Activated naive CD8-positive, alpha-beta T cell treated with anti-CD3 and anti-CD28 coated beads, Interleukin-2, amount 10 ng/mL, durations not matched to agents 7 days and 5 days (primary cell): ENCODE measurements around the gene TMEM150B. TPM values are rescaled to one million over a fixed set of nuclear protein-coding genes. Genes with fewer than 3 reads are reported as not detected.

Source experiments
- ATAC-seq: fragments of 150-1000 bp; cut with Tn5 transposase; one replicate; pipeline ENCODE4 v1.10.0; 2021; ENCODE audit warnings: low read depth, moderate library complexity
- POLR2A ChIA-PET: fragments of 350-600 bp; sonication (Branson Sonifier 250); formaldehyde crosslinking; loops from one replicate; lab custom pipeline; 2021; ENCODE audit warnings: antibody characterized with exemption; lab: Charles Lee
- DNase-seq: peaks from one replicate; pipeline ENCODE4 v3.0.0; 2021
- H3K27ac Mint-ChIP-seq: one replicate; pipeline ENCODE4 v1.8.0; 2022; ENCODE audit warnings: mild to moderate bottlenecking, mixed read lengths
- H3K27me3 Mint-ChIP-seq: one replicate; pipeline ENCODE4 v1.8.0; 2022; ENCODE audit warnings: mild to moderate bottlenecking, moderate library complexity, mixed read lengths
- H3K36me3 Mint-ChIP-seq: one replicate; pipeline ENCODE4 v1.8.0; 2021; ENCODE audit warnings: mild to moderate bottlenecking, mixed read lengths
- H3K4me1 Mint-ChIP-seq: one replicate; pipeline ENCODE4 v1.8.0; 2021; ENCODE audit warnings: mixed read lengths
- H3K4me3 Mint-ChIP-seq: one replicate; pipeline ENCODE4 v1.8.0; 2022; ENCODE audit warnings: mild to moderate bottlenecking, moderate library complexity, mixed read lengths
- H3K9me3 Mint-ChIP-seq: one replicate; pipeline ENCODE4 v1.8.0; 2021; ENCODE audit warnings: mixed read lengths
- total RNA-seq, 2 experiments: library from RNA; stranded (reverse); gene quantifications; one replicate each; pipeline ENCODE4 v1.2.3, GENCODE V29; 2021

The TMEM150B gene
- total RNA-seq, 2 experiments from 2014 or later = 0.51 to 1.1 TPM

- no peak for ATAC-seq
- DNase-seq = no peak
- Mint-ChIP-seq H3K27ac (no peak within 1 kb of the TSS), H3K9me3 (no peaks in the 10 kb centered on the region), H3K4me1 (no peaks in the 10 kb centered on the region), H3K36me3 (no peaks in the 10 kb centered on the region), H3K4me3 (no peak within 1 kb of the TSS), H3K27me3 (peaks cover 3% of the 10 kb centered on the region)
- POLR2A ChIA-PET = no interaction called here
Measured at GRCh38 chr19:55362990-55363716, 38.0 kb upstream of the TMEM150B start, which contains the start of gene GARIN5B. GARIN5B (minus strand) TSS chr19:55363260; CDS start chr19:55363066, 194 bp downstream.

GRCh38 chr19:55362174-55362989, 37.2 kb upstream of the TMEM150B start:
- no peak overlapping the region for H3K4me3 Mint-ChIP-seq
- no peaks in the 10 kb centered on the region for H3K9me3 Mint-ChIP-seq
- H3K36me3 Mint-ChIP-seq = no peaks in the 10 kb centered on the region
- H3K27ac Mint-ChIP-seq = no peak overlapping the region
- H3K27me3 Mint-ChIP-seq = peaks cover 6% of the 10 kb centered on the region
- DNase-seq = no peak
- POLR2A ChIA-PET = no interaction called here
- ATAC-seq = no peak
- no peaks in the 10 kb centered on the region for H3K4me1 Mint-ChIP-seq

GRCh38 chr19:55360902-55361301, 35.8 kb upstream of the TMEM150B start:
- Mint-ChIP-seq H3K9me3 (no peaks in the 10 kb centered on the region), H3K4me1 (no peaks in the 10 kb centered on the region), H3K36me3 (no peaks in the 10 kb centered on the region), H3K4me3 (no peak overlapping the region), H3K27ac (no peak overlapping the region), H3K27me3 (peaks cover 9% of the 10 kb centered on the region)
- POLR2A ChIA-PET = no interaction called here
- DNase-seq (no peak), ATAC-seq (no peak)

- Mint-ChIP-seq H3K9me3 (no peaks in the 10 kb centered on the region), H3K27ac (no peak overlapping the region), H3K4me3 (no peak overlapping the region), H3K27me3 (peaks cover 18% of the 10 kb centered on the region), H3K36me3 (no peaks in the 10 kb centered on the region), H3K4me1 (no peaks in the 10 kb centered on the region)
- ATAC-seq (no peak), DNase-seq (no peak)
- POLR2A ChIA-PET = interaction anchor here (0.5 to 1.0 kb wide), 2 partner anchors 48 to 51 kb away, joined by 3 to 5 read pairs; partner anchors contain the start of gene UBE2S
Measured at GRCh38 chr19:55358943-55359908, 34.1 kb upstream of the TMEM150B start.

GRCh38 chr19:55358493-55358892, 33.4 kb upstream of the TMEM150B start:
- ATAC-seq (no peak), DNase-seq (no peak)
- no peak overlapping the region for H3K27ac Mint-ChIP-seq
- POLR2A ChIA-PET = interaction anchor here (1.0 kb wide), 2 partner anchors 9 to 49 kb away, joined by 3 read pairs; partner anchors contain the start of gene UBE2S
- H3K4me1 Mint-ChIP-seq = peaks cover 3% of the 10 kb centered on the region
- H3K36me3 Mint-ChIP-seq = no peaks in the 10 kb centered on the region
- H3K4me3 Mint-ChIP-seq = no peak overlapping the region
- no peaks in the 10 kb centered on the region for H3K9me3 Mint-ChIP-seq
- peaks cover 21% of the 10 kb centered on the region for H3K27me3 Mint-ChIP-seq

- DNase-seq (no peak), ATAC-seq (no peak)
- Mint-ChIP-seq H3K4me1 (peaks cover 16% of the 10 kb centered on the region), H3K36me3 (no peaks in the 10 kb centered on the region), H3K4me3 (no peak overlapping the region), H3K27ac (no peak overlapping the region), H3K27me3 (peaks cover 44% of the 10 kb centered on the region), H3K9me3 (no peaks in the 10 kb centered on the region)
- POLR2A ChIA-PET = interaction anchor here (0.5 to 2.0 kb wide), 4 partner anchors 16 to 314 kb away, joined by 3 to 6 read pairs (median 4); partner anchors contain the start of gene KMT5C
Measured at GRCh38 chr19:55355213-55355821, 30.2 kb upstream of the TMEM150B start.

- Mint-ChIP-seq H3K27me3 (peaks cover 44% of the 10 kb centered on the region), H3K9me3 (no peaks in the 10 kb centered on the region), H3K36me3 (no peaks in the 10 kb centered on the region), H3K27ac (no peak within 1 kb of the TSS), H3K4me3 (peak within 1 kb of the TSS; percentile 86), H3K4me1 (peaks cover 16% of the 10 kb centered on the region)
- DNase-seq (no peak), ATAC-seq (no peak)
- POLR2A ChIA-PET = interaction anchor here (0.5 to 2.0 kb wide), 3 partner anchors 15 to 313 kb away, joined by 3 to 6 read pairs (median 4); partner anchors contain the start of gene KMT5C
Measured at GRCh38 chr19:55354698-55355212, 29.6 kb upstream of the TMEM150B start, which contains the start of gene COX6B2. COX6B2 (minus strand) TSS chr19:55354719; CDS start chr19:55354521, 198 bp downstream.

- H3K9me3 Mint-ChIP-seq = no peaks in the 10 kb centered on the region
- H3K36me3 Mint-ChIP-seq = no peaks in the 10 kb centered on the region
- ATAC-seq (peak; percentile 75), DNase-seq (peak; percentile 77)
- H3K27ac Mint-ChIP-seq = no peak overlapping the region
- H3K27me3 Mint-ChIP-seq = peaks cover 44% of the 10 kb centered on the region
- H3K4me3 Mint-ChIP-seq = peak overlapping the region; percentile 86
- peaks cover 16% of the 10 kb centered on the region for H3K4me1 Mint-ChIP-seq
- POLR2A ChIA-PET = interaction anchor here (2.0 kb wide), 1 partner anchor 15 kb away, joined by 6 read pairs; the partner anchor contains the start of gene KMT5C
Measured at GRCh38 chr19:55353803-55354697, 28.9 kb upstream of the TMEM150B start.

- POLR2A ChIA-PET = no interaction called here
- H3K27ac Mint-ChIP-seq = no peak overlapping the region
- H3K27me3 Mint-ChIP-seq = peaks cover 44% of the 10 kb centered on the region
- peaks cover 16% of the 10 kb centered on the region for H3K4me1 Mint-ChIP-seq
- DNase-seq (no peak), ATAC-seq (peak; percentile 4)
- no peaks in the 10 kb centered on the region for H3K36me3 Mint-ChIP-seq
- H3K9me3 Mint-ChIP-seq = no peaks in the 10 kb centered on the region
- peak overlapping the region; percentile 86 for H3K4me3 Mint-ChIP-seq
Measured at GRCh38 chr19:55353356-55353802, 28.2 kb upstream of the TMEM150B start.

- POLR2A ChIA-PET = interaction anchor here (0.8 kb wide), 2 partner anchors 31 to 55 kb away, joined by 3 read pairs; partner anchors contain the start of genes TMEM238 and UBE2S
- no peaks in the 10 kb centered on the region for H3K9me3 Mint-ChIP-seq
- H3K4me1 Mint-ChIP-seq = peaks cover 16% of the 10 kb centered on the region
- no peak overlapping the region for H3K27ac Mint-ChIP-seq
- peak overlapping the region; percentile 86 for H3K4me3 Mint-ChIP-seq
- ATAC-seq (no peak), DNase-seq (no peak)
- H3K36me3 Mint-ChIP-seq = peaks cover 4% of the 10 kb centered on the region
- H3K27me3 Mint-ChIP-seq = peaks cover 44% of the 10 kb centered on the region
Measured at GRCh38 chr19:55352549-55353145, 27.5 kb upstream of the TMEM150B start.

GRCh38 chr19:55352040-55352439, 26.9 kb upstream of the TMEM150B start:
- peak; percentile 27 for DNase-seq
- Mint-ChIP-seq H3K27me3 (peaks cover 39% of the 10 kb centered on the region), H3K27ac (peak overlapping the region; percentile 35), H3K9me3 (no peaks in the 10 kb centered on the region), H3K4me3 (no peak overlapping the region), H3K4me1 (peaks cover 16% of the 10 kb centered on the region), H3K36me3 (peaks cover 4% of the 10 kb centered on the region)
- POLR2A ChIA-PET = interaction anchor here (0.8 to 2.8 kb wide), 4 partner anchors 13 to 55 kb away, joined by 3 to 15 read pairs (median 3); partner anchors contain the start of genes KMT5C, TMEM238 and UBE2S
- no peak for ATAC-seq
